Measurements from ENCODE around the gene PEX16. TPM values are rescaled to one million over a fixed set of nuclear protein-coding genes. Genes with fewer than 3 reads are reported as not detected.

Gene PEX16
- total and polyA plus RNA-seq, 9 of the 15 experiments (the other 6 are each of a cell fraction or from before 2014, with no cell fraction given), result 1.5 to 43.9 (median 14.6) TPM

GRCh38 chr11:45932217-45932616 lies 14.5 kb upstream of the PEX16 start:
- ATAC-seq, result no peak
- DNase-seq (ENCODE audit: extremely low read depth in 1 of 4, low spot score in 3 of 4), result no peak
- ChIA-PET POLR2A (interaction anchor here (1.1 to 1.5 kb wide), 2 partner anchors 9 to 35 kb away, joined by 3 to 5 read pairs; no protein-coding TSS in a partner anchor), CTCF (ENCODE audit: low intra/inter-chr PET ratio) (no interaction called here)
- Histone ChIP-seq H4K20me1 (replicated peaks; ENCODE audit: control insufficient read depth, insufficient read depth, low read length) (no peaks in the 10 kb centered on the region; the same call in 1 of the 2 replicates), H3K4me3 (no peak overlapping the region), H3K27ac (ENCODE audit: extremely low read depth, low read depth, low read length) (no peak overlapping the region), H3K36me3 (ENCODE audit: control insufficient read depth, insufficient read depth, low read length) (peaks cover 53% of the 10 kb centered on the region; the same call in 2 of the 3 replicates), H2AFZ (ENCODE audit: low read depth, low read length) (no peak overlapping the region), H3K9me3 (replicated peaks; ENCODE audit: control insufficient read depth, insufficient read depth, low read depth, low read length) (no peaks in the 10 kb centered on the region), H3K27me3 (ENCODE audit: control insufficient read depth in 2 of 2, insufficient read depth in 2 of 2, low read length in 2 of 2) (no peaks in the 10 kb centered on the region), H3K9me1 (ENCODE audit: control insufficient read depth, insufficient read depth, low read length) (no peaks in the 10 kb centered on the region), H3K4me1 (replicated peaks in 1 of 2; ENCODE audit: control insufficient read depth in 2 of 2, insufficient read depth in 2 of 2, low read length in 2 of 2) (peaks cover 5 to 39% of the 10 kb centered on the region in 2 experiments; a peak in 3 of 5 replicates), H3K79me2 (ENCODE audit: control insufficient read depth, insufficient read depth, low read length) (no peaks in the 10 kb centered on the region), H3K9ac (ENCODE audit: insufficient read depth in 1 of 2, low read depth in 2 of 2, low read length in 2 of 2) (peak overlapping the region in 1 of 2 experiments; percentile 66; a peak in 1 of 4 replicates), H3K4me2 (ENCODE audit: insufficient read depth, low read length) (no peak overlapping the region)
- no peak for TF ChIP-seq ARID2 (IDR thresholded peaks at IDR 0.05)
- TF ChIP-seq, protein P1, sequence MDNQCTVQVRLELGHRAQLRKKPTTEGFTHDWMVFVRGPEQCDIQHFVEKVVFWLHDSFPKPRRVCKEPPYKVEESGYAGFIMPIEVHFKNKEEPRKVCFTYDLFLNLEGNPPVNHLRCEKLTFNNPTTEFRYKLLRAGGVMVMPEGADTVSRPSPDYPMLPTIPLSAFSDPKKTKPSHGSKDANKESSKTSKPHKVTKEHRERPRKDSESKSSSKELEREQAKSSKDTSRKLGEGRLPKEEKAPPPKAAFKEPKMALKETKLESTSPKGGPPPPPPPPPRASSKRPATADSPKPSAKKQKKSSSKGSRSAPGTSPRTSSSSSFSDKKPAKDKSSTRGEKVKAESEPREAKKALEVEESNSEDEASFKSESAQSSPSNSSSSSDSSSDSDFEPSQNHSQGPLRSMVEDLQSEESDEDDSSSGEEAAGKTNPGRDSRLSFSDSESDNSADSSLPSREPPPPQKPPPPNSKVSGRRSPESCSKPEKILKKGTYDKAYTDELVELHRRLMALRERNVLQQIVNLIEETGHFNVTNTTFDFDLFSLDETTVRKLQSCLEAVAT (IDR thresholded peaks at IDR 0.05), result no peak
- FAIRE-seq, result no peak
- WGBS (ENCODE audit: insufficient coverage, low coverage, missing lambda C conversion rate), result 55% methylated on average over 8 of the region's 8 CpGs
- intact Hi-C loops (cut with micrococcal nuclease) (no loop called here), in situ Hi-C loops (cut with MboI) (no loop called here)
- BruUV-seq (replicated peaks), result no TSS peak

DNA sequence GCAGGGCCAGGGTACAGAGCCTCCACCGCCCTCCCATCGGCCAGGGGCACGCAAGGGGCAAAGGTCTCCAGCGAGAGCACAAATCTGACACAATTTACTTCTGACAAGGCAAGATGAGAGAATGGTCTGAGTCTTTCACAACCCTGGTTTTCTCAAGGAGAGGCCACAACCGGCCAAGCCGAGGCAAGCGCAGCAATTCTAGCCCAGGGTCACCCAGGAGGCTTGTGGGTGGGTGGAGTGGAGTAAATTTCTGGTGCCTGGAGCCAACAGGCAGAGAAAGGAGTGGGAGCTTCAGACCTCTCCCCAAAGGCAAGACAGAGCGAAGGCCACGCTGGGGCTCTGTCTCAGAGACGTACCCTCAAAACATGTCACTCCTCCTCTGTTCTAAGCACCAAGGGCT lies 14.1 kb upstream of the PEX16 start:
- ChIA-PET POLR2A (interaction anchor here (0.7 to 1.5 kb wide), 4 partner anchors 9 to 305 kb away, joined by 3 to 5 read pairs (median 3); no protein-coding TSS in a partner anchor), CTCF (ENCODE audit: low intra/inter-chr PET ratio) (no interaction called here)
- FAIRE-seq (no peak), ATAC-seq (no peak), DNase-seq (ENCODE audit: extremely low read depth in 1 of 4, low spot score in 3 of 4) (no peak)
- peaks cover 50% of the 10 kb centered on the region; the same call in 2 of the 3 replicates for H3K36me3 ChIP-seq (ENCODE audit: control insufficient read depth, insufficient read depth, low read length)
- peaks cover 5 to 39% of the 10 kb centered on the region in 2 experiments; a peak in 3 of 5 replicates for H3K4me1 ChIP-seq (replicated peaks in 1 of 2; ENCODE audit: control insufficient read depth in 2 of 2, insufficient read depth in 2 of 2, low read length in 2 of 2)
- TF ChIP-seq ZNF277 (CRISPR knock-in tag; IDR thresholded peaks at IDR 0.05; ENCODE audit: borderline replicate concordance) (no peak), ZNF253 (CRISPR knock-in tag; conservative IDR thresholded peaks at IDR 0.05) (no peak), ZNF217 (CRISPR knock-in tag; IDR thresholded peaks at IDR 0.05) (no peak), ZKSCAN3 (CRISPR knock-in tag; IDR thresholded peaks at IDR 0.05) (no peak), RBM22 (IDR thresholded peaks at IDR 0.05; ENCODE audit: low read depth, low read length, poor library complexity, severe bottlenecking) (peak; percentile 24)
- H3K27me3 ChIP-seq (ENCODE audit: control insufficient read depth in 2 of 2, insufficient read depth in 2 of 2, low read length in 2 of 2), result no peaks in the 10 kb centered on the region
- H3K9me1 ChIP-seq (ENCODE audit: control insufficient read depth, insufficient read depth, low read length), result no peaks in the 10 kb centered on the region
- BruUV-seq (replicated peaks), result no TSS peak
- no peak overlapping the region for H2AFZ ChIP-seq (ENCODE audit: low read depth, low read length)
- no peaks in the 10 kb centered on the region for H3K9me3 ChIP-seq (replicated peaks; ENCODE audit: control insufficient read depth, insufficient read depth, low read depth, low read length)
- intact Hi-C loops (cut with micrococcal nuclease) (no loop called here), in situ Hi-C loops (cut with MboI) (no loop called here)
- no peaks in the 10 kb centered on the region; the same call in 1 of the 2 replicates for H4K20me1 ChIP-seq (replicated peaks; ENCODE audit: control insufficient read depth, insufficient read depth, low read length)
- no peak overlapping the region for H3K4me2 ChIP-seq (ENCODE audit: insufficient read depth, low read length)
- WGBS (ENCODE audit: insufficient coverage, low coverage, missing lambda C conversion rate), result 91% methylated on average over 10 of the region's 10 CpGs
- H3K4me3 ChIP-seq, result no peak overlapping the region
- no peaks in the 10 kb centered on the region for H3K79me2 ChIP-seq (ENCODE audit: control insufficient read depth, insufficient read depth, low read length)
- H3K27ac ChIP-seq (ENCODE audit: extremely low read depth, low read depth, low read length), result no peak overlapping the region
- peak overlapping the region in 1 of 2 experiments; percentile 55; a peak in 2 of 4 replicates for H3K9ac ChIP-seq (ENCODE audit: insufficient read depth in 1 of 2, low read depth in 2 of 2, low read length in 2 of 2)

Data from K562 (cell line).